Stimulated activated CD4-positive, alpha-beta T cell treated with anti-CD3 and anti-CD28 coated beads, Interleukin-4, amount 100 ng/mL, for 24 hours (primary cell): ENCODE data around the gene OPRM1.
"Not testable (repeated sequence)": the region's sequence is repeated elsewhere in the genome, so short reads cannot be mapped to it uniquely, and the experiment has no call there.

Experiments used
- DNase-seq: peaks from one replicate; pipeline ENCODE4 v3.0.0-alpha.2; 2020

OPRM1 gene

GRCh38 chr6:154039231-154039842, at the start of gene OPRM1:
TSS of gene OPRM1 (plus strand) at chr6:154039240. CDS start at chr6:154039545, 305 bp downstream.
- DNase-seq = peak; percentile 17

GRCh38 chr6:153989989-153990388, 49.1 kb upstream of the OPRM1 start:
- DNase-seq = no peak

GRCh38 chr6:153994004-153994403, 45.0 kb upstream of the OPRM1 start:
- no peak for DNase-seq

GRCh38 chr6:153994811-153995210, 44.2 kb upstream of the OPRM1 start:
- DNase-seq = no peak

- no peak for DNase-seq
Observed at GRCh38 chr6:153997221-153997620, 41.8 kb upstream of the OPRM1 start.

GRCh38 chr6:154001494-154002285, 37.4 kb upstream of the OPRM1 start:
- no peak for DNase-seq

- DNase-seq = no peak
Observed at GRCh38 chr6:154002894-154003293, 36.1 kb upstream of the OPRM1 start.

GRCh38 chr6:154010371-154010770, 28.7 kb upstream of the OPRM1 start:
- DNase-seq = no peak

- no peak for DNase-seq
Observed at GRCh38 chr6:154012852-154013251, 26.2 kb upstream of the OPRM1 start.

GRCh38 chr6:154017786-154018185, 21.3 kb upstream of the OPRM1 start:
- no peak for DNase-seq

GRCh38 chr6:154030646-154031045, 8.4 kb upstream of the OPRM1 start:
- no peak for DNase-seq

- DNase-seq = no peak
Observed at GRCh38 chr6:154041001-154041400, 2.0 kb downstream of the OPRM1 start.

- DNase-seq = no peak
Observed at GRCh38 chr6:154053141-154053540, 14.1 kb downstream of the OPRM1 start.

- no peak for DNase-seq
Observed at GRCh38 chr6:154056536-154056935, 17.5 kb downstream of the OPRM1 start.

- no peak for DNase-seq
Observed at GRCh38 chr6:154057098-154057497, 18.1 kb downstream of the OPRM1 start.

GRCh38 chr6:154058963-154059680, 20.1 kb downstream of the OPRM1 start:
- no peak for DNase-seq

- no peak for DNase-seq
Observed at GRCh38 chr6:154060076-154060475, 21.0 kb downstream of the OPRM1 start.

GRCh38 chr6:154070041-154070440, 31.0 kb downstream of the OPRM1 start:
- DNase-seq = no peak

GRCh38 chr6:154070657-154071056, 31.6 kb downstream of the OPRM1 start:
- DNase-seq = no peak

- DNase-seq = no peak
Observed at GRCh38 chr6:154071236-154071635, 32.2 kb downstream of the OPRM1 start.

GRCh38 chr6:154071711-154072110, 32.7 kb downstream of the OPRM1 start:
- no peak for DNase-seq

- DNase-seq = not testable (repeated sequence)
Observed at GRCh38 chr6:154078596-154078995, 39.6 kb downstream of the OPRM1 start.

GRCh38 chr6:154080461-154081189, 41.6 kb downstream of the OPRM1 start:
- no peak for DNase-seq
